Activated CD8-positive, alpha-beta memory T cell treated with anti-CD3 and anti-CD28 coated beads, Interleukin-2, amount 50 U/mL, for 1 hour (primary cell): ENCODE data around the gene SLC28A2.
A peak's percentile ranks its signal among the peaks of the same experiment; 100 is the strongest.
"Not testable (repeated sequence)": the region's sequence is repeated elsewhere in the genome, so short reads cannot be mapped to it uniquely, and the experiment has no call there.

Experiments used
- DNase-seq: peaks from one replicate; pipeline ENCODE4 v3.0.0-alpha.2; 2020; ENCODE audit errors: extremely low read depth

SLC28A2 gene

DNA sequence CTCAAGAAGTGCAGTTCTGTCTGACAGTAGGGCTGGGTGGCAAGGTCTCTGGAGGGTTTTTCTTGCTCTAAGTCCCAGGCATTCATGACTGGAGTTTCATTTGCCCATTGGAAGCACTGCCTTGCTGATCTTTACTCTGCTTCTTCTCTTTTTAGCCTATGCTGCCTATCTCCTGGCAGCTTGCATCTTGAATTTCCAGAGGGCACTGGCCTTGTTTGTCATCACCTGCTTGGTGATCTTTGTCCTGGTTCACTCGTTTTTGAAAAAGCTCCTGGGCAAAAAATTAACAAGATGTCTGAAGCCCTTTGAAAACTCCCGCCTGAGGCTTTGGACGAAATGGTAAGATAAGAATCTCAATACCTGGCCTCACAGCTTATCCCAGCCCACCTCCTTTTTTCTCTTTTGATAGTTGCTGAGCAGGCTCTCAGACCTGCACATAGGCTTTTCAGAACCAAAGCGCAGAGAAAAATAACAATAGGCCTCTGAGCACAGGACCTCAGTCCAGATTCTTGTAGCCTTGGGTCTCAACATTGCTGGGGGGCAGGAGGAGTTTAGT is 10.9 kb downstream of the SLC28A2 start:
- no peak for DNase-seq

DNA sequence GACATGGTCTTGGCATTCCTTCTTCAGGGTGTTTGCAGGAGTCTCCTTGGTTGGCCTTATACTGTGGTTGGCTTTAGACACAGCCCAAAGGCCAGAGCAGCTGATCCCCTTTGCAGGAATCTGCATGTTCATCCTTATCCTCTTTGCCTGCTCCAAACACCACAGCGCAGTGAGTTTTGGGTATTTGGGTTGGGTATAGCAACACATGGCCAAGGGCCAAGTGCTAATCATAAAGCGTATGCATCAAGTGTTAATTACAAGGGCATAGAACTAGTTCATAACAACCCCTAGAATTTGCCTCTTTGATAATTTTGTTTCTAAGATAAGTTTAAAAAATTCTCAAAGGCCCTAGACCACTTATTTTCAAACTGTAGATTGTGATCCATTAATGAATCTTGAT is 11.8 kb downstream of the SLC28A2 start:
- DNase-seq, result no peak

DNA sequence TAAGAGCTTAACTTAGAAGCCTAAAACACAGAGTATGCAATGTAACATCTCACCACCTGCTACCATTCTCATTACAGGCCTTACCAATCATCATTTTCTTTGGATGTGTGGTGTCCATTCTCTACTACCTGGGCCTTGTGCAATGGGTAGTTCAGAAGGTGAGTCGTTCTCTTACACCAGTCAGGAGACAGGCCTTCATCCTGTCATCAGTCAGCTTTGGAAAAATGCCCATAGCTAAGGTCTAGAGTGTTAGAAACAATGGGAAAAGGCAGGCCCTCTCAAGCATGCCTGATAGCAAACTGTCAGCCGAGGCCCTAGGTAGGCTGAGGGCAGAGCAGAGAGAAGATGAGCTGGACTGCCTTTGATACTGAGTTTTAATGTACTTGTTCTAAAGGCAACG is 13.5 kb downstream of the SLC28A2 start:
- no peak for DNase-seq

DNA sequence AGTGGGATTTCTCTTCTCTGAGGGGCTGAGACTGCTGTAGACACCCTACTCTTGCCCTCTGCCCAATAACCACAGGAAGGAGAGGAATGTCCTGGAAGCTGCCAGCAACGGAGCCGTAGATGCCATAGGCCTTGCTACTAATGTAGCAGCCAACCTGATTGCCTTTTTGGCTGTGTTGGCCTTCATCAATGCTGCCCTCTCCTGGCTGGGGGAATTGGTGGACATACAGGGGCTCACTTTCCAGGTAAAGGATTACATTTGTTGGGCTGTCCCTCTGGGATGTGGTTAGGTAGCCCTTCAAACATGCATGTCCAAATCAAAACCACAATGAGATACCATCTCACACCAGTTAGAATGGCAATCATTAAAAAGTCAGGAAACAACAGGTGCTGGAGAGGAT is 16.1 kb downstream of the SLC28A2 start:
- DNase-seq, result no peak

DNA sequence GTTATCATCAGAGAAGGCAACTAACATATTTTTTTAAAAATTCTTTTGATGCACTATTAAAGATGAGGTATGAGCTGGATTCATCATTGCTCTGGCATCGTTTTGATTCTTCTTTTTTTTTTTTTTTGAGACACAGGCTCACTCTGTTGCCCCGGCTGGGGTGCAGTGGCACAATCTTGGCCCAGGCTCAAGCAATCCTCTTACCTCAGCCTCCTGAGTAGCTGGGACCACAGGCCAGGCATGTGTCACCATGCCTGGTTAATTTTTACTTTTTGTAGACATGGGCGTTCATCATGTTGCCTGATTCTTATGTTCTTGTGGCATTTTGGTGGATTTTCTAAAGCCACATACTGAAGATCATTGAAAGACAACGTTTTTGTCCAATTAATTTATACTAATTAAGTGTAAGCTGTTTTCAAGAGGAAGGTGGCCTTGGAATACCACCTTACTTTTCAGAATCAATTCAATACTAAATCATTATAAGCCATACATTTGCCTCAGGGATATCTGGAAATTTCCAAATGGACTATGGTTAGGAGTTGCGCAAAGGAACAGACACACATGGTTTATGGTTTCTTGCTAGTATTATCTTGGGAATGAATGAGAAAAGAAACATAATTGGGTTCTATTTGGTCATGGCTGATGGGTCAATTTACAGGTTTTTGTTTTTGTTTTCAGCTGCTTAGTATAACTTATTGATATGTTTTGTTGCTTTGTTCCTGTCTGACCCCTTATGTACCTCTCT is 22.8 kb downstream of the SLC28A2 start:
- no peak for DNase-seq

DNA sequence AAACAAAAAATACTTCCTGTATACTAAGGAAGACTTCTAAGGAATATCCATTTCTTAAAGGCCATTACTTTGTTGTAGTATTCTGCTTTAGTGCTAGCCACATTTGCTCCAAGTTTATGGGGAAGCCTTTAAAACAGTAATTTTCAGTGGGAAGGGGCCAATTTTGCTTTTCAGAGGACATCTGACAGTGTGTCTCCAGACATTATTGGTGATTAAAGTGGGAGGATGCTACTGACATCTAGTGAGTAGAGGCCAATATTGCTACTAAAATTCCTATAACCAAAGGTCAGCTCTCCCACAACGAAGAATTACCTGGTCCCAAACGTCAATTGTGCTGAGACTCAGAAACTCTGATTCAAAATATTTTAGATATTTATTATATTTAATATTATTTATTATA is 24.8 kb downstream of the SLC28A2 start:
- no peak for DNase-seq

DNA sequence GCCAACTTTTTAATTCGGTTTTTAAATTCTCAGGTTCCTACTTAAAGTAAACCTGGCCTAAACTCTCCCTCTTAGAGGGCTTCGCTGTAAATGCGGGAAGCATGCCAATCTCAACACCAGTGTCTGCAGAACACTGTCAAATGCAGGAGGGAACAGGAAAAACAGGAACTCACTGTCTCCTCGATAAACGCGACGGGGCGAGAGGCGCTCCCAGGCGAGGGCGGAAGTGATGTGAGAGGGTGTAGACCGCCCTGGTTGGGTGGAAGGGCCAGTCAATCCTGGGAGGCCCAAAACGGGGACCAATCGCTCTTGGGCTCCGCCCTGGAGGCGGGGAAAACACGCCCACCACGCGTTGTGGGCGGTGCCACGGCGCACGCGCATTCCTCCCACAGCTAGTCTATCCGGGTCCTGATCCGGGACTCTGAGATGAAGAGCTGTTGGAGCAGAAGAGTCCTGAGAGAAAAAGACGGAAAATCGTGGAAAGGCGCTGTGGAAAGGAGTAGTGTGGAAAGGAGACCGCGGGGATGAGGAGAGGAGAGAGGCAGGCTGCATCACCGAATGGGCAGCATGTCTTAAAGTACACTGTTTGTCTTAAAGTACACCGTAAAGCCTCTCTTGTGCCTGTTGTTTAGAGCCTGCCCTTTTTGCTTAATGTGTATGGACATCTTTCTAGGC is 27.1 kb downstream of the SLC28A2 start:
- DNase-seq, result peak; percentile 87

DNA sequence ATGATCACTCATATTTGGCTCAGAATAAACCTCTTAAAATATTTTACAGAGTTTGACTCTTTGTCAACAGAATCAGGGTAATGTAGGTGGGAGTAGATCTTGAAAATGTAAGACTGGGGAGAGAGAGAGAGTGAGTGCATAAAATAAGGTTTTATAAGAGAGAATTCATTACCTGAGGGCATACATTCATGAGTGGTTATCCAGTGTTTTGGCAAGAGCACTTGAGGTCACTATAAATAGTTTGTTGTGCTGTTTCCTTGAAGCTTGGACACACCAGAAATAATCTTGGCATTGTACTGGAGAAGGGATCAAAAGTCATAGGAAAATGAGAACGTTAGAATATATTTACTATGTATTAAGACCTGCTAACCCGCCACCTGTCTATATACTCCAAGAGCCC is 33.4 kb downstream of the SLC28A2 start:
- no peak for DNase-seq

DNA sequence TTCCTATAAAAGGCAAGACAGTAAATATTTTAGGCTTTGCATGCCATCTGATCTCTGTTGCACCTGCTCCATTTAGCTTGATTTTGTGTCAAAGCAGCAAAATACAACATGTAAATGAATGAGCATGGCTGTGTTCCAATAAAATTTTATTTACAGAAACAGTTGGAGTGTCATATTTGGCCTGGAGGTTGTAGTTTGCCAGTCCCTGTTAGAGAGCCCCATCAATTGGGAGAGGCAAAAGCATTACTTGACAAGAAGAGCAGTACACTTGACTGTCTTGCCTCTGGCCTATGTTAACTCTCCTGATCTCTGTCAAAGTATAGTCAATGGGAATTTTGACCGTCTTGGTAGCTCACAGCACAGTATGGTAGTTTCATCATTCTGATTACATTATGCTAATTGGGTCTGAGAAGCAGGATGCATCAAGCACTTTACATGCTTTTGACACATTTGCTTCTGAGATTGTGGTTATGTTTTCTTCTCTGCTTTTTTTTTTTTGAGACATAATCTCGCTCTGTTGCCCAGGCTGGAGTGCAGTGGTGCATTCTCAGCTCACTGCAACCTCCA is 35.4 kb downstream of the SLC28A2 start:
- DNase-seq, result no peak

DNA sequence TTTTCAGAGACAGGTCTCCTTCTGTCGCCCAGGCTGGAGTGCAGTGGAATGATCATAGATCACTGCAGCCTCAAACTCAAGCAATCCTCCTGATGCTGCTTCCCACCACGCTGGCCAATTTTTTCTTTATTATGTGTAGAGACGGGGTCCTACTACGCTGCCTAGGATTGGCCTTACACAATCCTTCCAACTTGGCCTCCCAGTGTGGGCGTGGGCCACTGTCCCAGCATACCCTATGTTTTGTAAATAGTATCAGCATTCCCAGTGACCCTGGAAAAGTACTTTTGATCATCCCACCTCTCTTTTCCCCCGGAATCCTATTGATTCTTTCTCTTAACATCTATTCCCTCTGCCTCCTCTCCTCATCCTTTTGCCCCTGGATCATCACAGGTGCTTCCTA is 36.9 kb downstream of the SLC28A2 start:
- no peak for DNase-seq

DNA sequence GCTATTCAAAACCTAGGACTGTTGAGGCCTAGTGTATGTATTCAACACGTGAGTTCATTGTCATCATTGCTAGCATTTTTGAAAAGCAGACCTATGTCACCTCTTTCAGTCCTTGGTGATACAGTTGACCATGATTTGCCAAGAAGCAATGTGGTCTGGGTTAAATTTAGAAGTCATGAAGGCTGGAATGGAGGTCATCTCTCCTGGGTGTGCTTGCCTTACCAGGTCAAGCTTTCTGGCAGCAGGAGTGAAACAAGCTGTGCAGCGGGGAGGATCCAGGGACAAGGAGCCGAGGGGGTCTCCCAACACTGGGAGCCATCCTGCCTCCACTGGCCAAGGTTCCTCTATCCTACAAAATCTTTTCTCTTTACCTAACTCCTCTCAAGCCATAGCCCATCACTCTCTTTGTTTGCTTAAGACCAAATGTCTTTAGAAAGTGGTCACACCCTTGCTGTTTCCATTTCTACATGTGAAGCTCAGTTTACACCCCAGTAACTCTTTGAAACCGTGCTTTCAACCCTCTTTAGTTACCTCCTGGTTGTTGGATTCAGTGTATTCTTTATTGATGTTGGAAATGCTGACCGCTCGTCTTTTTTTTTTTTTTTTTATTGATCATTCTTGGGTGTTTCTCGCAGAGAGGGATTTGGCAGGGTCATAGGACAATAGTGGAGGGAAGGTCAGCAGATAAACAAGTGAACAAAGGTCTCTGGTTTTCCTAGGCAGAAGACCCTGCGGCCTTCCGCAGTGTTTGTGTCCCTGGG is 40.0 kb downstream of the SLC28A2 start:
- no peak for DNase-seq

DNA sequence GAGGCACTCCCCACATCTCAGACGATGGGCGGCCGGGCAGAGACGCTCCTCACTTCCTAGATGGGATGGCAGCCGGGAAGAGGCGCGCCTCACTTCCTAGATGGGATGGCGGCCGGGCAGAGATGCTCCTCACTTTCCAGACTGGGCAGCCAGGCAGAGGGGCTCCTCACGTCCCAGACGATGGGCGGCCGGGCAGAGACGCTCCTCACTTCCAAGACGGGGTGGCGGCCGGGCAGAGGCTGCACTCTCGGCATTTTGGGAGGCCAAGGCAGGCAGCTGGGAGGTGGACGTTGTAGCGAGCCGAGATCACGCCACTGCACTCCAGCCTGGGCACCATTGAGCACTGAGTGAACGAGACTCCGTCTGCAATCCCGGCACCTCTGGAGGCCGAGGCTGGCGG is 41.3 kb downstream of the SLC28A2 start:
- DNase-seq, result not testable (repeated sequence)

DNA sequence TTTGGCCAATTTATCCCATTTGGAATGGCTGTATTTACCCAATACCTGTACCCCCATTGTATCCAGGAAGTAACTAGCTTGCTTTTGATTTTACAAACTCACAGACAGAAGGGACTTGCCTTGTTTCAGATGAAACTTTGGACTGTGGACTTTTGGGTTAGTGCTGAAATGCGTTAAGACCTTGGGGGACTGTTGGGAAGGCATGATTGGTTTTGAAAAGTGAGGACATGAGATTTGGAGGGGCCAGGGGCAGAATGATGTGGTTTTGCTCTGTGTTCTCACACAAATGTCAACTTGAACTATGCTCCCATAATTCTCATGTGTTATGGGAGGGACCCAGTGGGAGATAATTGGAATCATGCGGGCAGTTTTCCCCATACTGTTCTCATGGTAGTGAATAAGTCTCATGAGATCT is 46.9 kb downstream of the SLC28A2 start:
- DNase-seq, result not testable (repeated sequence)

DNA sequence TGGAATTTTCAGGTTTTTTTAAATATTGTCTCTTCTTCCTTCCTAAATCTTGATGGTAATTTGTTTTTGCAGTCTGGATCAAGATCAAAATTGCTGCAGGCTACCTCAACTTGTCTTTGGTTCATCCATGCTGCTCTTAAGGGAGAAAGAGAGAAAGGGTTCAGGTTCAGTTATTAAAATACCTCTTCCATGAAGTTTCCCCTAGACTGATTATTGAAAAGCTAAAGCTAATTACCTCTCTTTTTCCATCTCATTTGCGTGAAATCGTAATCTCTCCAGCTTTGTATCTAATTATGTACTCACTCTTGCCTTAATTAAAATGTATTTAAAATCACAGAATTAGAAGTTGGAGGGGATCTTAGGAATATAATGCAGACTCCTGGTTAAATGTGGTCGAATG is 52.7 kb downstream of the SLC28A2 start:
- no peak for DNase-seq

DNA sequence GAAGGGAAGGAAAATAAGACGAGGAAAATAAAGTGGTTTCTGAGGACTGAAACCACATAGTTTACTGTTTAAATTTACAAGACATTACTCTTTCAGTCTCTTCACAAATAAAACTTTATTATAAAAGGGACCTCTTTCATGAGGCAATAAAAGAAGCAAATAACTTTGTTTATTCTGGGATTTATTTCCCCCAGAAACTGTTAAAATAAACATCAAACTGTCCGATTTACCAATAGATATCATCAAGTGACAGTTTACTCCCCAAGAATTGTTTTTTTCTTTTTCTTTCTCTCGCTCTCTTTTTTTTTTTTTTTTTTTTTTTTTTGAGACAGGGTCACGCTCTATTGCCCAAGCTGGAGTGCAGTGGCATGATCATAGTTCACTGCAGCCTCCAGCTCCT is 54.1 kb downstream of the SLC28A2 start:
- no peak for DNase-seq

DNA sequence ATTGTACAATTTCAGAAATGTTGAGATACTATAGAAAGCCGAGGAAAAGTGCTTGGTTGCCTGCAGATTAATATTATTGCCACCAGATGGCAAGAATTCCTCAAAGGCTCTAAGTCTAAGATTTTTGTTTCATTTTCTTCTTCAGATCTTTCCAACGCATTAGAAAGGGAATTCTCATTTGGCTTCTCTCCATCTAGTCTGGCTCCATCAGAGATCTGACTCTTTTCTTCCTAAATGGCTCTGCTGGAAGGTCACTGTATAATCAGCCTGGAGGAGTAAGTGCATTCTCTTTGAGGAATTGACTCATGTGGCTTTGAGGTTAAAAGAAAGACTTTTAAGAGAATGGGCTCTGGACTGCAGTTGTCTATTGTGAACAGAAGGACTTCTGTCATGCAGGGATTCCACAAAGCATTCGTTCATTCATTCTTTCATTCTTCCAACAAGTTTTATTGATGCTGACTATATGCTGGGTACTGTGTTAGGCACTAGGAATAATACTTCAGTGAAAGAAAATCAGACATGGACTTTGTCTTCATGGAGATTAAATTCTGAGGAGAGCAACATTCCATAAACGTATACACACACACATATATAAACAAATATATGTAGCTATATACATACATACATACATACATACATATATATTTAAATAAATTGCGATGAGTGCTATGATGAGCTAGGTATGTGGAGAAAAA is 55.3 kb downstream of the SLC28A2 start:
- no peak for DNase-seq

DNA sequence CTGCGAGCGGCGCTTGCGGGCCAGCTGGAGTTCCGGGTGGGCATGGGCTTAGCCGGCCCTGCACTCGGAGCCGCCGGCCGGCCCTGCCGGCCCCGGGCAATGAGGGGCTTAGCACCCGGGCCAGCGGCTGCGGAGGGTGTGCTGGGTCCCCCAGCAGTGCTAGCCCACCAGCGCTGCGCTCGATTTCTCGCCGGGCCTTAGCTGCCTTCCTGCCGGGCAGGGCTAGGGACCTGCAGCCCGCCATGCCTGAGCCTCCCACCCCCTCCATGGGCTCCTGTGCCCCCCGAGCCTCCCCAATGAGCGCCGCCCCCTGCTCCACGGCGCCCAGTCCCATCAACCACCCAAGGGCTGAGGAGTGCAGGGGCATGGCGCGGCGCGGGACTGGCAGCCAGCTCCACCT is 62.1 kb downstream of the SLC28A2 start:
- not testable (repeated sequence) for DNase-seq

DNA sequence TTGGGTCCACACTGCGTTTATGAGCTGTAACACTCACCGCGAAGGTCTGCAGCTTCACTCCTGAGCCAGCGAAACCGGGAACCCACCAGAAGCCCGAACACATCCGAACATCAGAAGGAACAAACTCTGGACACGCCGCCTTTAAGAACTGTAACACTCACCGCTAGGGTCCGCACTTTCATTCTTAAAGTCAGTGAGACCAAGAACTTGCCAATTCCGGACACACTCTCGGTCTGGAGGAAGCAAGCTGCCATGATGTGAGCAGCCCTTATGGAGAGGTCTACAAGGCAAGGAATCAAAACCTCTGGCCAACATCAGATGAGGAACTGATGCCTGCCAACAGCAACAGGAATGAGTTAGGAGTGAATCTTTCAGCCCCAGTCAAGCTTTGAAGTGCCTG is 62.9 kb downstream of the SLC28A2 start:
- DNase-seq, result no peak

DNA sequence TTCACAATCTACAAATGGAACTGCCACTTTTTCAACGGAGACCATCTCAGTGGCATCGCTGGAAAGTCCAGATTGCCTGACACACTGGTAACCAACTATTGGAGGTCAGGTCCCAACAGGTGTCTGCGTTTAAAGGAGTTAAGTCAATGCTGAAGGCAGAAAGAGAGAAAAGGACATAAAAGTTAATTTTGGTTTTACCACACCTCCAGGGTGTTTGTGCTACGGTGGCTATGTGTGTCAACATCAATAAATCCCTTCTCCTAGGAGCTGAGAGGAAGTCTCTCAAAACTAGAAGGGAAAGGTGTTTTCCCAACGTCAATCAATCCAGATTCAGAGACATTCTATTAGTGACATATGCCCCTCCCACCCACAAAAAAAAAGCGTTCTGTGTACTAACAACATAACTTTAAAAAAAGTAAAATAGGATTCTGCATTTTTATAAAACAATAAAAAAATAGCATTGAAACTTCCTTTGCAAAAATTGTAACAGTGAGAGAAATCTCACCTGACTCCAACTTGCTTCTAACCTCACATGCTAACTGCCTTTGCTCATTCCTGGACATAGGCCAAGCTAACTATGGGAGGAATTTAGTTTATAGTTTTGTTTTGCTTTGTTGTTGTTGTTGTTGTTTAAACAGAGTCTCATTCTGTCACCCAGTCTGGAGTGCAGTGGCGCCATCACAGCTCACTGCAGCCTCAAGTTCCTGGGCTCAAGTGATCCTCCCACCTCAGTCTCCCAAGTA is 67.6 kb downstream of the SLC28A2 start:
- DNase-seq, result no peak

DNA sequence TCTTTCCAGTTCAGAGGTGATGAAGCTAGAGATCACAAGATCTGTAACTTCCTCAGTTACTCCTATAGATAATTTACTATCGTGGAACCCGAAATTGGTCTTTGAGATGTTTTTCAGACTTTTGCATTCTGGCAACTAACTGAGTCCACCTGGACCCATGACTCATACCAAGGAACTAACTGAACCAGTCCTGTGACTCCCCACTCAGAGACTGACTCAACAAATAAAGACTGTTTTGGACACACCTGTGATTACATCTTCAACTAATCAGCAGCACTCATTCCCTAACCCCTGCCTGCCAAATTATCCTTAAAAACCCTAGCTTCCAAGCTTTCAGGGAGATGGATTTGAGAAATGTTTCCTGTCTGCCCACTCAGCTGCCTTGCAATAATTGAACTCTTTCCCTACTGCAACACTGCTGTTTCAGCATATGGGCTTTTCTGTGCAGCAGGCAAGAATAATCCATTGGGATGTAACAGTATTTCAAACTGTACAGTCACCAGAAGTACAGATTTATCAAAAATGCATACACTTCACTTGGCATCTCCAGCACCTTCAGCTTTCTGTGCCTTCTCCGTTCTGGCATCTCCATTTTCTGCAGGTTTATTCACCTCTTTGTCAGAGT is 68.7 kb downstream of the SLC28A2 start:
- no peak for DNase-seq
